A549 (cell line): Measurements from ENCODE around the gene PCBP3.
"Not testable (repeated sequence)": the region's sequence is repeated elsewhere in the genome, so short reads cannot be mapped to it uniquely, and the experiment has no call there.

Experiments used
- CBX2 ChIP-seq: fragments of 200-600 bp; sonication (generic); IDR thresholded peaks from 2 replicates; pipeline ENCODE4 v1.6.1; 2016; ENCODE audit warnings: low read depth, mild to moderate bottlenecking, borderline replicate concordance
- CEBPB ChIP-seq, 2 experiments: fragments of >200 bp in 1 of 2; sonication (Bioruptor Twin) in 1 of 2; formaldehyde crosslinking in 1 of 2; IDR thresholded peaks; 2 replicates each; pipeline ENCODE4 v1.6.1; 2012 to 2016
- EHMT2 ChIP-seq: fragments of 200-600 bp; sonication (generic); IDR thresholded peaks from 2 replicates; pipeline ENCODE4 v1.6.1; 2016; ENCODE audit warnings: antibody characterized with exemption, low read depth, mild to moderate bottlenecking, moderate library complexity
- EP300 ChIP-seq, 2 experiments: fragments of >200 bp; sonication (Bioruptor Twin); formaldehyde crosslinking; IDR thresholded peaks; 2 replicates in 1 of 2; 3 replicates in 1 of 2; pipeline ENCODE4 v1.6.1; 2016 to 2017
- POLR2A ChIP-seq: IDR thresholded peaks from 2 replicates; pipeline ENCODE4 v1.6.1; 2012; ENCODE audit warnings: mild to moderate bottlenecking, low read length
- RAD21 ChIP-seq, 2 experiments: fragments of >200 bp in 1 of 2; sonication (Bioruptor Twin) in 1 of 2; formaldehyde crosslinking in 1 of 2; IDR thresholded peaks in 1 of 2; conservative IDR thresholded peaks in 1 of 2; 2 replicates in 1 of 2; 3 replicates in 1 of 2; pipeline ENCODE4 v1.6.1; 2012 to 2018; ENCODE audit warnings: inconsistent platforms in 1 of 2
- SREBF2 ChIP-seq: fragments of 450-650 bp; IDR thresholded peaks from 2 replicates; pipeline ENCODE4 v1.6.1; 2014; ENCODE audit warnings: mild to moderate bottlenecking, moderate library complexity
- TF ChIP-seq, protein P1 (sequence below): IDR thresholded peaks from 2 replicates; pipeline ENCODE4 v1.6.1; 2012
- TF ChIP-seq, protein P2 (sequence below): fragments of >200 bp; sonication (Bioruptor Twin); formaldehyde crosslinking; IDR thresholded peaks from 3 replicates; pipeline ENCODE4 v1.5.1; 2016

DNA sequence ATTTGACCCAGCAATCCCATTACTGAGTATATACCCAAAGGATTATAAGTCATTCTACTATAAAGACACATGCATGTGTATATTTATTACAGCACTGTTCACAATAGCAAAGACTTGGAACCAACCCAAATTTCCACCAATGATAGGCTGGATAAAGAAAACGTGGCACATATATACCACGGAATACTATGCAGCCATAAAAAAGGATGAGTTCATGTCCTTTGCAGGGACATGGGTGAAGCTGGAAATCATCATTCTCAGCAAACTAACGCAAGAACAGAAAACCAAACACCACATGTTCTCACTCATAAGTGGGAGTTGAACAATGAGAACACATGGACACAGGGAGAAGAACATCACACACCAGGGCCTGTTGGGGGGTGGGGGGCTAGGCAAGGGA, 165.1 kb downstream of the PCBP3 start:
- not testable (repeated sequence) for TF ChIP-seq EP300 (IDR thresholded peaks at IDR 0.05); EHMT2; SREBF2; RAD21 (conservative IDR thresholded peaks at IDR 0.05 in 1 of 2, IDR thresholded peaks at IDR 0.05 in 1 of 2); POLR2A; CBX2; CEBPB (IDR thresholded peaks at IDR 0.05)
- TF ChIP-seq, protein P1, sequence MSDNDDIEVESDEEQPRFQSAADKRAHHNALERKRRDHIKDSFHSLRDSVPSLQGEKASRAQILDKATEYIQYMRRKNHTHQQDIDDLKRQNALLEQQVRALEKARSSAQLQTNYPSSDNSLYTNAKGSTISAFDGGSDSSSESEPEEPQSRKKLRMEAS: not testable (repeated sequence)
- TF ChIP-seq, protein P2, sequence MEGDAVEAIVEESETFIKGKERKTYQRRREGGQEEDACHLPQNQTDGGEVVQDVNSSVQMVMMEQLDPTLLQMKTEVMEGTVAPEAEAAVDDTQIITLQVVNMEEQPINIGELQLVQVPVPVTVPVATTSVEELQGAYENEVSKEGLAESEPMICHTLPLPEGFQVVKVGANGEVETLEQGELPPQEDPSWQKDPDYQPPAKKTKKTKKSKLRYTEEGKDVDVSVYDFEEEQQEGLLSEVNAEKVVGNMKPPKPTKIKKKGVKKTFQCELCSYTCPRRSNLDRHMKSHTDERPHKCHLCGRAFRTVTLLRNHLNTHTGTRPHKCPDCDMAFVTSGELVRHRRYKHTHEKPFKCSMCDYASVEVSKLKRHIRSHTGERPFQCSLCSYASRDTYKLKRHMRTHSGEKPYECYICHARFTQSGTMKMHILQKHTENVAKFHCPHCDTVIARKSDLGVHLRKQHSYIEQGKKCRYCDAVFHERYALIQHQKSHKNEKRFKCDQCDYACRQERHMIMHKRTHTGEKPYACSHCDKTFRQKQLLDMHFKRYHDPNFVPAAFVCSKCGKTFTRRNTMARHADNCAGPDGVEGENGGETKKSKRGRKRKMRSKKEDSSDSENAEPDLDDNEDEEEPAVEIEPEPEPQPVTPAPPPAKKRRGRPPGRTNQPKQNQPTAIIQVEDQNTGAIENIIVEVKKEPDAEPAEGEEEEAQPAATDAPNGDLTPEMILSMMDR: not testable (repeated sequence)
